Measurements from ENCODE around the gene GLE1. TPM values are rescaled to one million over a fixed set of nuclear protein-coding genes. Genes with fewer than 3 reads are reported as not detected.

Gene GLE1
- total RNA-seq, 1 experiment from 2014 or later: 27.0 TPM

- Histone ChIP-seq H3K4me2 (ENCODE audit: low read length) (peak overlapping the region; percentile 96), H2AFZ (ENCODE audit: low read length) (peak overlapping the region; percentile 96; the same call in 1 of the 2 replicates), H3K9me3 (ENCODE audit: low read length) (no peaks in the 10 kb centered on the region), H3K36me3 (ENCODE audit: low read depth, low read length) (no peaks in the 10 kb centered on the region), H4K20me1 (ENCODE audit: low read length) (no peaks in the 10 kb centered on the region), H3K79me2 (ENCODE audit: low read length) (peaks cover 8% of the 10 kb centered on the region), H3K9ac (ENCODE audit: low read length) (no peak overlapping the region), H3K27ac (ENCODE audit: low read length) (no peak overlapping the region), H3K4me1 (ENCODE audit: insufficient read depth, low read length) (no peaks in the 10 kb centered on the region; the same call in none of the 2 replicates), H3K4me3 (ENCODE audit: low read length) (peak overlapping the region; percentile 77), H3K27me3 (ENCODE audit: low read length) (no peaks in the 10 kb centered on the region), H3K9me2 (replicated peaks; ENCODE audit: low read length) (no peaks in the 10 kb centered on the region), H3F3A (ENCODE audit: low read length, unreplicated experiment) (no peaks in the 10 kb centered on the region)
- TF ChIP-seq EZH2 (IDR thresholded peaks at IDR 0.05; ENCODE audit: low read length, unreplicated experiment) (no peak), CTCF (conservative IDR thresholded peaks at IDR 0.05; ENCODE audit: low read depth, low read length) (no peak), EZH2phosphoT487 (IDR thresholded peaks at IDR 0.05; ENCODE audit: borderline replicate concordance, low read length) (no peak)
- POLR2A ChIA-PET (ENCODE audit: unreplicated experiment): no interaction called here
- TSS peak; percentile 45 for BruUV-seq (replicated peaks)
- CTCF ChIA-PET: no interaction called here
- DNase-seq (no peak), ATAC-seq (no peak)
- intact Hi-C loops (cut with micrococcal nuclease): no loop called here
Observed at GRCh38 chr9:128457207-128457606, 47.3 kb upstream of the GLE1 start.

DNA sequence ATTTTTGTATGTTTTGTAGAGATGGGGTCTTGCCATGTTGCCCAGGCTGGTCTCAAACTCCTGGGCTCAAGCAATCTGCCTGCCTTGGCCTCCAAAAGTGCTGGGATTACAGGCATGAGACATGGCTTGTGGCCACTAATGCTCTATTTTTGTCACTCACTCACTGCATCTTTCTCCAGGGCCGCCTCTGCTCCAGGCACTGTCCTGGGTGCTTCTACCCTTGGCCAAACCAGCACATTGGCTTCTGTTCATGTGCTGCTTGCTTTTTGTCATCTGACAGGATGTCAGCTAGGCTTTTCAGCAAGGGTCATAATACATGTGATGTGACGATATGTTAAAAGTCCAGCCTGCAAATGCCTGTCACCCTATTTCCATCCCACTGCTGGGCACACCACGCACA lies 45.5 kb upstream of the GLE1 start:
- Histone ChIP-seq H3K27me3 (ENCODE audit: low read length) (no peaks in the 10 kb centered on the region), H3K9me3 (ENCODE audit: low read length) (no peaks in the 10 kb centered on the region), H4K20me1 (ENCODE audit: low read length) (no peaks in the 10 kb centered on the region), H3F3A (ENCODE audit: low read length, unreplicated experiment) (no peaks in the 10 kb centered on the region), H3K36me3 (ENCODE audit: low read depth, low read length) (no peaks in the 10 kb centered on the region), H3K4me2 (ENCODE audit: low read length) (no peak overlapping the region), H3K9ac (ENCODE audit: low read length) (no peak overlapping the region), H3K9me2 (replicated peaks; ENCODE audit: low read length) (no peaks in the 10 kb centered on the region), H3K79me2 (ENCODE audit: low read length) (peaks cover 8% of the 10 kb centered on the region), H2AFZ (ENCODE audit: low read length) (no peak overlapping the region), H3K4me1 (ENCODE audit: insufficient read depth, low read length) (no peaks in the 10 kb centered on the region; the same call in none of the 2 replicates), H3K4me3 (ENCODE audit: low read length) (no peak overlapping the region), H3K27ac (ENCODE audit: low read length) (no peak overlapping the region)
- BruUV-seq (replicated peaks): no TSS peak
- DNase-seq: no peak
- ATAC-seq: no peak
- ChIA-PET POLR2A (ENCODE audit: unreplicated experiment) (no interaction called here), CTCF (no interaction called here)
- TF ChIP-seq EZH2phosphoT487 (IDR thresholded peaks at IDR 0.05; ENCODE audit: borderline replicate concordance, low read length) (no peak), CTCF (conservative IDR thresholded peaks at IDR 0.05; ENCODE audit: low read depth, low read length) (no peak), EZH2 (IDR thresholded peaks at IDR 0.05; ENCODE audit: low read length, unreplicated experiment) (no peak)
- intact Hi-C loops (cut with micrococcal nuclease): no loop called here

DNA sequence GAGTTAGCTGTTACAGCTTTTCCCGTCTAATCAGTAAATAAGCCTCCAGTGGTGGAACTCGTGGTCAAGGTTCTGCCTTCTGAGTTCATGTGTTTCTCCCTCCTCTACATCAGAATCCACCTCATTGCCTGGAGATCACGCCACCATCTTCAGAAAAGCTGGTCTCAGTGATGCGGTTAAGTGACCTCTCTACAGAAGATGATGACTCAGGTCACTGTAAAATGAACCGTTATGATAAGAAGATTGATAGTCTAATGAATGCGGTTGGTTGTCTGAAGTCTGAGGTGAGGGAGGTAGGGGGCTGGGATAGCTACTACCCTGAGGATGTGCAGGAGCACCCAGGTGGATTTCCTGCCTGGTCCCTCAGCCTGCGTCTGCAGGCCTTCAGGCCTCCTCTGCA lies 35.4 kb upstream of the GLE1 start:
- H2AFZ ChIP-seq (ENCODE audit: low read length): no peak overlapping the region
- H3K27me3 ChIP-seq (ENCODE audit: low read length): no peaks in the 10 kb centered on the region
- H3K36me3 ChIP-seq (ENCODE audit: low read depth, low read length): no peaks in the 10 kb centered on the region
- intact Hi-C loops (cut with micrococcal nuclease): no loop called here
- no peak for TF ChIP-seq EZH2 (IDR thresholded peaks at IDR 0.05; ENCODE audit: low read length, unreplicated experiment)
- no peak for TF ChIP-seq EZH2phosphoT487 (IDR thresholded peaks at IDR 0.05; ENCODE audit: borderline replicate concordance, low read length)
- no peak for TF ChIP-seq CTCF (conservative IDR thresholded peaks at IDR 0.05; ENCODE audit: low read depth, low read length)
- no TSS peak for BruUV-seq (replicated peaks)
- H3K9me3 ChIP-seq (ENCODE audit: low read length): no peaks in the 10 kb centered on the region
- H3K4me2 ChIP-seq (ENCODE audit: low read length): no peak overlapping the region
- H3K4me3 ChIP-seq (ENCODE audit: low read length): no peak overlapping the region
- POLR2A ChIA-PET (ENCODE audit: unreplicated experiment): no interaction called here
- H4K20me1 ChIP-seq (ENCODE audit: low read length): no peaks in the 10 kb centered on the region
- no peaks in the 10 kb centered on the region for H3K4me1 ChIP-seq (ENCODE audit: insufficient read depth, low read length)
- no peak for ATAC-seq
- no peaks in the 10 kb centered on the region for H3K9me2 ChIP-seq (replicated peaks; ENCODE audit: low read length)
- no peak for DNase-seq
- H3F3A ChIP-seq (ENCODE audit: low read length, unreplicated experiment): no peaks in the 10 kb centered on the region
- H3K27ac ChIP-seq (ENCODE audit: low read length): no peak overlapping the region
- CTCF ChIA-PET: no interaction called here
- no peaks in the 10 kb centered on the region for H3K79me2 ChIP-seq (ENCODE audit: low read length)
- H3K9ac ChIP-seq (ENCODE audit: low read length): no peak overlapping the region
